A549 (cell line): ENCODE results near the gene NEK5. TPM values are rescaled to one million over a fixed set of nuclear protein-coding genes. Genes with fewer than 3 reads are reported as not detected.
"Not testable (repeated sequence)": the region's sequence is repeated elsewhere in the genome, so short reads cannot be mapped to it uniquely, and the experiment has no call there.

Source experiments
- ATAC-seq, 2 experiments: fragments of 200-7000 bp in 1 of 2; fragments of >200 bp in 1 of 2; cut with Nextera tagmentation in 1 of 2; cut with Tn5 transposase in 1 of 2; 3 replicates each; pipeline versions ENCODE4 v1.8.0 to v1.9.1; 2018 to 2020; ENCODE audit warnings: mild to moderate bottlenecking in 1 of 2, moderate library complexity in 1 of 2
- CTCF ChIA-PET: fragments of 300-600 bp; sonication (Branson Sonifier 250); formaldehyde crosslinking; extraction: SDS; loops from one replicate; lab custom pipeline; 2021; ENCODE audit warnings: antibody characterized with exemption, inconsistent platforms; lab: Yijun Ruan, JAX
- POLR2A ChIA-PET: fragments of 350-600 bp; formaldehyde crosslinking; extraction: SDS; loops from one replicate; lab custom pipeline; 2021; ENCODE audit warnings: antibody characterized with exemption, inconsistent platforms; lab: Yijun Ruan, JAX
- DNase-seq, 2 experiments: peaks; one replicate each; pipeline versions ENCODE4 v3.0.0 to v3.0.0-alpha.2; 2011 to 2016; ENCODE audit warnings: low read depth in 1 of 2, low spot score in 1 of 2
- FAIRE-seq: peaks from 2 replicates; lab custom pipeline; 2011; peaks lifted over from hg19 to GRCh38; lab: Jason Lieb, UNC
- H3K27ac ChIP-seq, 2 experiments: fragments of >200 bp; sonication (Bioruptor Twin); formaldehyde crosslinking; 3 replicates each; pipeline ENCODE4 v1.5.1; 2016 to 2017
- H3K4me1 ChIP-seq: fragments of >200 bp; sonication (Bioruptor Twin); formaldehyde crosslinking; 3 replicates; pipeline ENCODE4 v1.6.1; 2016
- H3K4me2 ChIP-seq: fragments of >200 bp; sonication (Bioruptor Twin); formaldehyde crosslinking; 3 replicates; pipeline ENCODE4 v1.6.1; 2016
- H3K4me3 ChIP-seq: fragments of >200 bp; sonication (Bioruptor Twin); formaldehyde crosslinking; 3 replicates; pipeline ENCODE4 v1.5.1; 2016
- H3K9me3 ChIP-seq: fragments of >200 bp; sonication (Bioruptor Twin); formaldehyde crosslinking; 3 replicates; pipeline ENCODE4 v1.6.1; 2016
- ATOH8 ChIP-seq: fragments of 250-450 bp; sonication (Bioruptor Pico); IDR thresholded peaks from 2 replicates; pipeline ENCODE4 v1.5.0; 2020; ENCODE audit warnings: low read depth, mild to moderate bottlenecking, moderate library complexity
- CBX8 ChIP-seq: fragments of 200-600 bp; sonication (generic); IDR thresholded peaks from 2 replicates; pipeline ENCODE4 v1.6.1; 2016
- CEBPB ChIP-seq, 2 experiments: fragments of >200 bp in 1 of 2; sonication (Bioruptor Twin) in 1 of 2; formaldehyde crosslinking in 1 of 2; IDR thresholded peaks; 2 replicates each; pipeline ENCODE4 v1.6.1; 2012 to 2016
- CHD2 ChIP-seq: fragments of 150-350 bp; IDR thresholded peaks from 2 replicates; pipeline ENCODE4 v1.6.1; 2014; ENCODE audit warnings: low read length; ENCODE audit not compliant: partially characterized antibody
- CTCF ChIP-seq: fragments of >200 bp; sonication (Bioruptor Twin); formaldehyde crosslinking; IDR thresholded peaks from 3 replicates; pipeline ENCODE4 v1.5.1; 2016
- EHMT2 ChIP-seq: fragments of 200-600 bp; sonication (generic); IDR thresholded peaks from 2 replicates; pipeline ENCODE4 v1.6.1; 2016; ENCODE audit warnings: antibody characterized with exemption, low read depth, mild to moderate bottlenecking, moderate library complexity
- ELK1 ChIP-seq: fragments of 150-350 bp; IDR thresholded peaks from 2 replicates; pipeline ENCODE4 v1.6.1; 2014; ENCODE audit warnings: low read depth, mild to moderate bottlenecking, low read length
- ESRRA ChIP-seq: fragments of 150-350 bp; IDR thresholded peaks from 2 replicates; pipeline ENCODE4 v1.6.1; 2014; ENCODE audit warnings: mild to moderate bottlenecking, low read length, borderline replicate concordance
- HDAC2 ChIP-seq: fragments of 200-600 bp; sonication (generic); IDR thresholded peaks from 2 replicates; pipeline ENCODE4 v1.6.1; 2016
- HES2 ChIP-seq: fragments of >200 bp; sonication (Bioruptor Twin); formaldehyde crosslinking; IDR thresholded peaks from 2 replicates; pipeline ENCODE4 v1.6.1; 2016
- HEYL ChIP-seq: fragments of 250-450 bp; sonication (Bioruptor Pico); IDR thresholded peaks from 2 replicates; pipeline ENCODE4 v1.8.0; 2021; ENCODE audit warnings: mild to moderate bottlenecking, moderate library complexity
- HOXB13 ChIP-seq: fragments of 250-450 bp; sonication (Bioruptor Pico); IDR thresholded peaks from 2 replicates; pipeline ENCODE4 v1.5.0; 2020; ENCODE audit warnings: low read depth, mild to moderate bottlenecking, moderate library complexity
- JUN ChIP-seq, 2 experiments: fragments of >200 bp; sonication (Bioruptor Twin); formaldehyde crosslinking; IDR thresholded peaks; 2 replicates in 1 of 2; 3 replicates in 1 of 2; pipeline ENCODE4 v1.6.1; 2016 to 2017
- JUNB ChIP-seq: fragments of >200 bp; sonication (Bioruptor Twin); formaldehyde crosslinking; IDR thresholded peaks from 2 replicates; pipeline ENCODE4 v1.6.1; 2016
- MAFK ChIP-seq: fragments of 450-650 bp; IDR thresholded peaks from 2 replicates; pipeline ENCODE4 v1.6.1; 2014; ENCODE audit not compliant: partially characterized antibody
- MAX ChIP-seq: IDR thresholded peaks from 2 replicates; pipeline ENCODE4 v1.6.1; 2012
- MAZ ChIP-seq: fragments of 150-350 bp; IDR thresholded peaks from 2 replicates; pipeline ENCODE4 v1.6.1; 2014; ENCODE audit warnings: antibody characterized with exemption, low read depth, low read length, borderline replicate concordance
- POLR2A ChIP-seq: IDR thresholded peaks from 2 replicates; pipeline ENCODE4 v1.6.1; 2012; ENCODE audit warnings: mild to moderate bottlenecking, low read length
- POLR2AphosphoS2 ChIP-seq: conservative IDR thresholded peaks from 2 replicates; pipeline ENCODE4 v1.6.1; 2012; ENCODE audit warnings: low read length, improper control_type of control experiment, inconsistent platforms
- RAD21 ChIP-seq, 2 experiments: fragments of >200 bp in 1 of 2; sonication (Bioruptor Twin) in 1 of 2; formaldehyde crosslinking in 1 of 2; IDR thresholded peaks in 1 of 2; conservative IDR thresholded peaks in 1 of 2; 2 replicates in 1 of 2; 3 replicates in 1 of 2; pipeline ENCODE4 v1.6.1; 2012 to 2018; ENCODE audit warnings: inconsistent platforms in 1 of 2
- RARB ChIP-seq: fragments of 250-450 bp; sonication (Bioruptor Pico); IDR thresholded peaks from 2 replicates; pipeline ENCODE4 v1.8.0; 2021; ENCODE audit warnings: mild to moderate bottlenecking, moderate library complexity
- RCOR1 ChIP-seq: fragments of 150-350 bp; IDR thresholded peaks from 2 replicates; pipeline ENCODE4 v1.6.1; 2014; ENCODE audit warnings: antibody characterized with exemption, low read length, low read depth
- SREBF2 ChIP-seq: fragments of 450-650 bp; IDR thresholded peaks from 2 replicates; pipeline ENCODE4 v1.6.1; 2014; ENCODE audit warnings: mild to moderate bottlenecking, moderate library complexity
- TFCP2L1 ChIP-seq: fragments of 250-450 bp; sonication (Bioruptor Pico); IDR thresholded peaks from 2 replicates; pipeline ENCODE4 v1.5.0; 2021; ENCODE audit warnings: mild to moderate bottlenecking
- ZFP36 ChIP-seq: fragments of 450-650 bp; IDR thresholded peaks from 2 replicates; pipeline ENCODE4 v1.6.1; 2014; ENCODE audit warnings: borderline replicate concordance; ENCODE audit not compliant: partially characterized antibody
- ZNF302 ChIP-seq: fragments of 250-450 bp; sonication (Bioruptor Pico); IDR thresholded peaks from 2 replicates; pipeline ENCODE4 v1.9.0; 2021; ENCODE audit warnings: inconsistent platforms, mild to moderate bottlenecking, moderate library complexity
- WGBS: methylation state at CpG from one replicate; pipeline ENCODE4 v1.1.6; 2017; ENCODE audit errors: missing lambda C conversion rate; 5-methylcytosine and 5-hydroxymethylcytosine counted together
- polyA plus RNA-seq, 4 experiments: library from polyadenylated mRNA; depleted of rRNA in 3 of 4; stranded (reverse); fragments of >200 nt; fragmentation: RNase III in 1 of 4; extraction: RNeasy Plus Mini Kit Qiagen cat#74134 plus additional on column Dnase treatment in 1 of 4; gene quantifications; 2 replicates in 3 of 4; 3 replicates in 1 of 4; pipeline ENCODE4 v1.2.3, GENCODE V29; 2011 to 2017
- TF ChIP-seq, protein P1 (sequence below): IDR thresholded peaks from 2 replicates; pipeline ENCODE4 v1.6.1; 2012
- TF ChIP-seq, protein P2 (sequence below): fragments of >200 bp; sonication (Bioruptor Twin); formaldehyde crosslinking; IDR thresholded peaks from 3 replicates; pipeline ENCODE4 v1.6.1; 2016
- TF ChIP-seq, protein P3 (sequence below): fragments of 250-450 bp; sonication (Bioruptor Pico); IDR thresholded peaks from 2 replicates; pipeline ENCODE4 v1.5.0; 2021; ENCODE audit warnings: mild to moderate bottlenecking, moderate library complexity, borderline replicate concordance

Gene NEK5
- polyA plus RNA-seq, 2 of the 4 experiments (the other 2 are of a cell fraction) = 0.08 to 0.23 TPM

- 71% methylated on average over 5 of the region's 5 CpGs for WGBS
- Histone ChIP-seq H3K4me3 (no peak overlapping the region), H3K27ac (no peak overlapping the region), H3K4me1 (no peaks in the 10 kb centered on the region; the same call in 1 of the 3 replicates), H3K4me2 (no peak overlapping the region), H3K9me3 (no peaks in the 10 kb centered on the region)
- CTCF ChIA-PET = interaction anchor here (0.6 kb wide), 1 partner anchor 955 kb away, joined by 3 read pairs; no protein-coding TSS in a partner anchor
- DNase-seq = no peak
- no peak for ATAC-seq
- no peak for TF ChIP-seq HDAC2
- no peak for TF ChIP-seq MAX
- TF ChIP-seq HOXB13 = no peak
- no peak for TF ChIP-seq RCOR1
- no peak for TF ChIP-seq POLR2A
- TF ChIP-seq MAZ = no peak
- TF ChIP-seq JUN (IDR thresholded peaks at IDR 0.05) = no peak
- TF ChIP-seq ESRRA = no peak
- TF ChIP-seq HES2 = no peak
- TF ChIP-seq POLR2AphosphoS2 = no peak
- TF ChIP-seq CBX8 = no peak
- no peak for TF ChIP-seq HEYL
- TF ChIP-seq, protein P1, sequence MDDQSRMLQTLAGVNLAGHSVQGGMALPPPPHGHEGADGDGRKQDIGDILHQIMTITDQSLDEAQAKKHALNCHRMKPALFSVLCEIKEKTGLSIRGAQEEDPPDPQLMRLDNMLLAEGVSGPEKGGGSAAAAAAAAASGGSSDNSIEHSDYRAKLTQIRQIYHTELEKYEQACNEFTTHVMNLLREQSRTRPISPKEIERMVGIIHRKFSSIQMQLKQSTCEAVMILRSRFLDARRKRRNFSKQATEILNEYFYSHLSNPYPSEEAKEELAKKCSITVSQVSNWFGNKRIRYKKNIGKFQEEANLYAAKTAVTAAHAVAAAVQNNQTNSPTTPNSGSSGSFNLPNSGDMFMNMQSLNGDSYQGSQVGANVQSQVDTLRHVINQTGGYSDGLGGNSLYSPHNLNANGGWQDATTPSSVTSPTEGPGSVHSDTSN = no peak
- TF ChIP-seq JUNB = no peak
- FAIRE-seq = no peak
- POLR2A ChIA-PET = no interaction called here
Measured at GRCh38 chr13:52103386-52103785, 25.5 kb downstream of the NEK5 start.

DNA sequence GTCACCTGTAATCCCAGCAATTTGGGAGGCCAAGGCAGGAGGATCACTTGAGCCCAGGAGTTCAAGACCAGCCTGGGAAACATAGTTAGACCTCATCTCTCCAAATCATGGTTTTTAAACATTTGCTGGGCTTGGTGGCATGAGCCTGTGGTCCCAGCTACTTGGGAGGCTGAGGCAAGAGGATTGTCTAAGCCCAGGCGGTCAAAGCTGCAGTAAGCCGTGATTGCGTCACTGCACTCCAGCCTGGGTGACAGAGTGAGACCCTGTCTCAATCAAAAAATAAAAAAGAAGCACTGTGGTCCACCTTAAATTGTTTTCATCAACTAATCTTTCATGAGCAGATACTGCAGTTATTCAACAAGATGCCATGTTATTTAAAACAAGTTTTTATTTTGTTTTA is 26.4 kb downstream of the NEK5 start:
- CTCF ChIA-PET = interaction anchor here (3.0 kb wide), 1 partner anchor 26 kb away, joined by 10 read pairs; the partner anchor contains the start of gene NEK5
- H3K4me3 ChIP-seq, POLR2A ChIA-PET, H3K27ac ChIP-seq, H3K4me2 ChIP-seq, FAIRE-seq, ATAC-seq, DNase-seq, H3K9me3 ChIP-seq, H3K4me1 ChIP-seq: not testable (repeated sequence)
- 90% methylated on average over 3 of the region's 3 CpGs for WGBS

DNA sequence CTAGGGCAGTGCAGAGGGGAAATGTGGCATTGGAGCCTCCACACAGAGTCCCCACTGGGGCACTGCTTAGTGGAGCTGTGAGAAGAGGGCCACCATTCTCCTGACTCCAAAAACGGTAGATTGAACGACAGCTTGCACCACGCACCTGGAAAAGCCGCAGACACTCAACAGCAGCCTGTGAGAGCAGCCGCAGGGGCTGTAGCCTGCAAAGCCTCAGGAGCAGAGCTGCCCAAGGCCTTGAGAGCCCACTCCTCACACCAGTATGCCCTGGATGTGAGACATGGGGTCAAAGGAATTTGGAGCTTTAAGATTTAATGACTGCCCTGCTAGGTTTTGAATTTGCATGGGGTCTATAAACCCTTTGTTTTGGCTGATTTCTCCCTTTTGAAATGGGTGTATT is 31.7 kb downstream of the NEK5 start:
- FAIRE-seq (no peak), ATAC-seq (no peak), DNase-seq (no peak)
- 72% methylated on average over 5 of the region's 5 CpGs for WGBS
- no peaks in the 10 kb centered on the region for H3K4me1 ChIP-seq
- ChIA-PET POLR2A (no interaction called here), CTCF (no interaction called here)
- no peak overlapping the region for H3K27ac ChIP-seq
- no peaks in the 10 kb centered on the region for H3K9me3 ChIP-seq
- H3K4me2 ChIP-seq = no peak overlapping the region
- H3K4me3 ChIP-seq = no peak overlapping the region
- TF ChIP-seq ZFP36 (no peak), MAFK (no peak), ELK1 (no peak), JUN (IDR thresholded peaks at IDR 0.05) (no peak), RARB (no peak), EHMT2 (no peak), ZNF302 (CRISPR knock-in tag) (no peak), ATOH8 (CRISPR knock-in tag) (no peak), SREBF2 (no peak), CHD2 (no peak), CTCF (no peak), RAD21 (conservative IDR thresholded peaks at IDR 0.05 in 1 of 2, IDR thresholded peaks at IDR 0.05 in 1 of 2) (no peak), TFCP2L1 (CRISPR knock-in tag) (no peak), CEBPB (IDR thresholded peaks at IDR 0.05) (no peak)
- TF ChIP-seq, protein P2, sequence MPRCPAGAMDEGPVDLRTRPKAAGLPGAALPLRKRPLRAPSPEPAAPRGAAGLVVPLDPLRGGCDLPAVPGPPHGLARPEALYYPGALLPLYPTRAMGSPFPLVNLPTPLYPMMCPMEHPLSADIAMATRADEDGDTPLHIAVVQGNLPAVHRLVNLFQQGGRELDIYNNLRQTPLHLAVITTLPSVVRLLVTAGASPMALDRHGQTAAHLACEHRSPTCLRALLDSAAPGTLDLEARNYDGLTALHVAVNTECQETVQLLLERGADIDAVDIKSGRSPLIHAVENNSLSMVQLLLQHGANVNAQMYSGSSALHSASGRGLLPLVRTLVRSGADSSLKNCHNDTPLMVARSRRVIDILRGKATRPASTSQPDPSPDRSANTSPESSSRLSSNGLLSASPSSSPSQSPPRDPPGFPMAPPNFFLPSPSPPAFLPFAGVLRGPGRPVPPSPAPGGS = no peak
- TF ChIP-seq, protein P3, sequence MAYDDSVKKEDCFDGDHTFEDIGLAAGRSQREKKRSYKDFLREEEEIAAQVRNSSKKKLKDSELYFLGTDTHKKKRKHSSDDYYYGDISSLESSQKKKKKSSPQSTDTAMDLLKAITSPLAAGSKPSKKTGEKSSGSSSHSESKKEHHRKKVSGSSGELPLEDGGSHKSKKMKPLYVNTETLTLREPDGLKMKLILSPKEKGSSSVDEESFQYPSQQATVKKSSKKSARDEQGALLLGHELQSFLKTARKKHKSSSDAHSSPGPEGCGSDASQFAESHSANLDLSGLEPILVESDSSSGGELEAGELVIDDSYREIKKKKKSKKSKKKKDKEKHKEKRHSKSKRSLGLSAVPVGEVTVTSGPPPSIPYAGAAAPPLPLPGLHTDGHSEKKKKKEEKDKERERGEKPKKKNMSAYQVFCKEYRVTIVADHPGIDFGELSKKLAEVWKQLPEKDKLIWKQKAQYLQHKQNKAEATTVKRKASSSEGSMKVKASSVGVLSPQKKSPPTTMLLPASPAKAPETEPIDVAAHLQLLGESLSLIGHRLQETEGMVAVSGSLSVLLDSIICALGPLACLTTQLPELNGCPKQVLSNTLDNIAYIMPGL = no peak
